HepG2 (cell line): ENCODE measurements around the gene CD151. TPM values are rescaled to one million over a fixed set of nuclear protein-coding genes. Genes with fewer than 3 reads are reported as not detected.
A peak's percentile ranks its signal among the peaks of the same experiment; 100 is the strongest.

Experiments used
- ATAC-seq: fragments of 200-7000 bp; cut with Tn5 transposase; 3 replicates; pipeline ENCODE4 v1.9.1; 2020; ENCODE audit warnings: mild to moderate bottlenecking, moderate library complexity
- BruUV-seq: library from RNA; stranded (reverse); fragments of 400-500 nt; replicated peaks from 2 replicates; lab custom pipeline; 2021; lab: Mats Ljungman, UMichigan
- CTCF ChIA-PET: fragments of 300-600 bp; formaldehyde crosslinking; extraction: SDS; loops from one replicate; lab custom pipeline; 2021; ENCODE audit warnings: low total read pairs, inconsistent platforms, low intra/inter-chr PET ratio; lab: Yijun Ruan, JAX
- POLR2A ChIA-PET: fragments of 350-600 bp; sonication (Branson Sonifier 250); formaldehyde crosslinking; loops from one replicate; lab custom pipeline; 2020; ENCODE audit warnings: antibody characterized with exemption, inconsistent platforms; lab: Yijun Ruan, JAX
- DNase-seq: peaks from one replicate; pipeline ENCODE4 v3.0.0-alpha.2; 2015; ENCODE audit warnings: low spot score
- FAIRE-seq: peaks from 3 replicates; lab custom pipeline; 2011; peaks lifted over from hg19 to GRCh38; lab: Jason Lieb, UNC
- H2AFZ ChIP-seq: one replicate; pipeline ENCODE4 v1.6.1; 2011; ENCODE audit warnings: low read length, inconsistent platforms
- H3K27ac ChIP-seq: fragments of 300-600 bp; 3 replicates; pipeline ENCODE4 v1.8.0; 2011; ENCODE audit warnings: mixed run types, mild to moderate bottlenecking, mixed read lengths, low read length, inconsistent platforms; ENCODE audit not compliant: insufficient read depth; ENCODE audit errors: extremely low read length
- H3K27me3 ChIP-seq, 2 experiments: fragments of 200-600 bp in 1 of 2; 2 replicates in 1 of 2; 3 replicates in 1 of 2; pipeline versions ENCODE4 v1.6.0 to v1.8.0; 2011; ENCODE audit warnings: low read length in 2 of 2, mild to moderate bottlenecking in 2 of 2, moderate library complexity in 2 of 2, inconsistent platforms in 1 of 2; ENCODE audit not compliant: insufficient read depth in 2 of 2, control insufficient read depth in 1 of 2
- H3K36me3 ChIP-seq, 2 experiments: fragments of 200-600 bp in 1 of 2; replicated peaks in 1 of 2; 2 replicates in 1 of 2; 3 replicates in 1 of 2; pipeline versions ENCODE4 v1.5.1 to v1.8.0; 2011; ENCODE audit warnings: low read length in 2 of 2, inconsistent platforms in 1 of 2; ENCODE audit not compliant: insufficient read depth in 2 of 2, control insufficient read depth in 1 of 2
- H3K4me1 ChIP-seq: 2 replicates; pipeline ENCODE4 v1.5.1; 2012; ENCODE audit warnings: low read length, inconsistent platforms; ENCODE audit not compliant: insufficient read depth
- H3K4me2 ChIP-seq: 2 replicates; pipeline ENCODE4 v1.6.0; 2011; ENCODE audit warnings: low read depth, low read length, inconsistent platforms
- H3K4me3 ChIP-seq, 3 experiments: fragments of 200-600 bp in 1 of 3; sonication (generic), shearing (Covaris generic) in 1 of 3; replicated peaks in 1 of 3; 2 replicates each; pipeline ENCODE4 v1.5.1; 2011 to 2016; ENCODE audit warnings: low read length in 3 of 3, inconsistent platforms in 2 of 3, low read depth in 2 of 3, mild to moderate bottlenecking in 2 of 3, control low read depth in 1 of 3, mixed read lengths in 1 of 3; ENCODE audit not compliant: insufficient read depth in 1 of 3
- H3K79me2 ChIP-seq: one replicate; pipeline ENCODE4 v1.6.1; 2011; ENCODE audit warnings: low read length, inconsistent platforms; ENCODE audit not compliant: insufficient read depth
- H3K9ac ChIP-seq: 2 replicates; pipeline ENCODE4 v1.6.0; 2011; ENCODE audit warnings: mild to moderate bottlenecking, low read depth, low read length, inconsistent platforms; ENCODE audit not compliant: insufficient read depth
- H3K9me3 ChIP-seq: 2 replicates; pipeline ENCODE4 v1.5.1; 2012; ENCODE audit warnings: mild to moderate bottlenecking, low read length
- H4K20me1 ChIP-seq: 2 replicates; pipeline ENCODE4 v1.6.0; 2011; ENCODE audit warnings: inconsistent platforms, mild to moderate bottlenecking, low read length, moderate library complexity; ENCODE audit not compliant: insufficient read depth
- HDAC6 ChIP-seq: fragments of 200-600 bp; sonication (generic); IDR thresholded peaks from 2 replicates; pipeline ENCODE4 v1.7.0; 2017; ENCODE audit warnings: mild to moderate bottlenecking, antibody characterized with exemption, low read length, low read depth
- HNRNPL ChIP-seq: fragments of 200-400 bp; formaldehyde crosslinking; IDR thresholded peaks from 2 replicates; pipeline ENCODE4 v1.6.1; 2017; ENCODE audit warnings: mild to moderate bottlenecking, low read depth, low read length
- ZC3H13 ChIP-seq: sonication (generic); formaldehyde crosslinking; IDR thresholded peaks from 2 replicates; pipeline ENCODE4 v1.8.1; 2023; ENCODE audit warnings: mild to moderate bottlenecking, missing genetic modification reagents, moderate library complexity
- ZNF263 ChIP-seq: sonication (generic); formaldehyde crosslinking; IDR thresholded peaks from 2 replicates; pipeline ENCODE4 v1.4.0; 2020; ENCODE audit warnings: missing genetic modification reagents
- ZNF274 ChIP-seq: sonication (generic); formaldehyde crosslinking; IDR thresholded peaks from 2 replicates; pipeline ENCODE4 v1.5.1; 2020; ENCODE audit warnings: mild to moderate bottlenecking, missing genetic modification reagents
- WGBS: methylation state at CpG from one replicate; pipeline ENCODE4 v1.1.6; 2017; ENCODE audit warnings: low lambda C conversion rate; 5-methylcytosine and 5-hydroxymethylcytosine counted together
- in situ Hi-C: cut with HindIII; loops from 2 replicates; pipeline ENCODE4 v1.10.0; 2017; ENCODE audit warnings: low pct_unique_long_range_greater_than_20kb; ENCODE audit not compliant: extremely low pct_ligation_motif_present
- intact Hi-C: fragments of 100-400 bp; cut with micrococcal nuclease; formaldehyde crosslinking; loops from one replicate; pipeline ENCODE4 v1.10.0; 2022; ENCODE audit not compliant: unreplicated experiment
- polyA plus RNA-seq, 8 experiments: library from polyadenylated mRNA; depleted of rRNA in 3 of 8; stranded (reverse) in 7 of 8; unstranded in 1 of 8; fragments of >200 nt; fragmentation: Illumina TruSeq in 4 of 8; extraction: Trizol in 4 of 8; gene quantifications; 2 replicates each; pipeline versions ENCODE4 v1.2.1 to v1.2.3, GENCODE V29; 2011 to 2016; ENCODE audit warnings: low read depth in 4 of 8, missing spikeins in 1 of 8, mixed read lengths in 1 of 8; ENCODE audit not compliant: insufficient read depth in 1 of 8
- total RNA-seq, 5 experiments: library from RNA; depleted of rRNA; stranded (reverse); fragments of >200 nt; fragmentation: Illumina TruSeq; extraction: Trizol; gene quantifications; 2 replicates each; pipeline ENCODE4 v1.2.3, GENCODE V29; 2016; ENCODE audit warnings: low read depth in 1 of 5
- TF ChIP-seq, protein P1 (sequence below): sonication (generic); formaldehyde crosslinking; conservative IDR thresholded peaks from 2 replicates; pipeline ENCODE4 v1.8.1; 2023; ENCODE audit warnings: missing genetic modification reagents

The CD151 gene
- total and polyA plus RNA-seq, 2 of the 13 experiments (the other 11 are each of a cell fraction or from before 2014, with no cell fraction given) = 125 to 197 TPM

- Histone ChIP-seq H4K20me1 (peaks cover under 1% of the 10 kb centered on the region; the same call in 1 of the 2 replicates), H3K79me2 (peaks cover 7% of the 10 kb centered on the region), H2AFZ (no peak overlapping the region), H3K9ac (no peak overlapping the region), H3K4me3 (peak overlapping the region in 1 of 3 experiments; percentile 75; a peak in 1 of 6 replicates), H3K4me1 (peaks cover 78% of the 10 kb centered on the region), H3K36me3 (peaks cover 1 to 10% of the 10 kb centered on the region in 2 experiments; a peak in 1 of 5 replicates), H3K9me3 (no peaks in the 10 kb centered on the region), H3K27me3 (no peaks in the 10 kb centered on the region), H3K27ac (no peak overlapping the region), H3K4me2 (peak overlapping the region; percentile 78; the same call in 1 of the 2 replicates)
- ChIA-PET POLR2A (interaction anchor here (2.4 to 16.1 kb wide), 3 partner anchors 10 to 20 kb away, joined by 18 to 264 read pairs (median 141); partner anchors contain the start of genes PNPLA2, POLR2L, RPLP2 and TSPAN4), CTCF (no interaction called here)
- DNase-seq (no peak), FAIRE-seq (no peak), ATAC-seq (no peak)
- no TSS peak for BruUV-seq
- intact Hi-C loops = no loop called here
- in situ Hi-C loops = no loop called here
- peak; percentile 51; the same call in 1 of the 2 replicates for TF ChIP-seq HNRNPL
- no peak for TF ChIP-seq ZNF274
- TF ChIP-seq ZC3H13 (CRISPR knock-in tag) = 0 out of 2 replicates have a peak, but pooled peaks have one; percentile 9
- TF ChIP-seq, protein P1, sequence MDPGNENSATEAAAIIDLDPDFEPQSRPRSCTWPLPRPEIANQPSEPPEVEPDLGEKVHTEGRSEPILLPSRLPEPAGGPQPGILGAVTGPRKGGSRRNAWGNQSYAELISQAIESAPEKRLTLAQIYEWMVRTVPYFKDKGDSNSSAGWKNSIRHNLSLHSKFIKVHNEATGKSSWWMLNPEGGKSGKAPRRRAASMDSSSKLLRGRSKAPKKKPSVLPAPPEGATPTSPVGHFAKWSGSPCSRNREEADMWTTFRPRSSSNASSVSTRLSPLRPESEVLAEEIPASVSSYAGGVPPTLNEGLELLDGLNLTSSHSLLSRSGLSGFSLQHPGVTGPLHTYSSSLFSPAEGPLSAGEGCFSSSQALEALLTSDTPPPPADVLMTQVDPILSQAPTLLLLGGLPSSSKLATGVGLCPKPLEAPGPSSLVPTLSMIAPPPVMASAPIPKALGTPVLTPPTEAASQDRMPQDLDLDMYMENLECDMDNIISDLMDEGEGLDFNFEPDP (CRISPR knock-in tag) = 0 out of 2 replicates have a peak, but pooled peaks have one; percentile 29
- no peak for TF ChIP-seq HDAC6
- TF ChIP-seq ZNF263 (CRISPR knock-in tag) = no peak
- 88% methylated on average over 18 of the region's 40 CpGs for WGBS
Observed at GRCh38 chr11:829176-829846, 3.4 kb upstream of the CD151 start.
